ENCODE measurements around the gene PPP2R2C.

DNA sequence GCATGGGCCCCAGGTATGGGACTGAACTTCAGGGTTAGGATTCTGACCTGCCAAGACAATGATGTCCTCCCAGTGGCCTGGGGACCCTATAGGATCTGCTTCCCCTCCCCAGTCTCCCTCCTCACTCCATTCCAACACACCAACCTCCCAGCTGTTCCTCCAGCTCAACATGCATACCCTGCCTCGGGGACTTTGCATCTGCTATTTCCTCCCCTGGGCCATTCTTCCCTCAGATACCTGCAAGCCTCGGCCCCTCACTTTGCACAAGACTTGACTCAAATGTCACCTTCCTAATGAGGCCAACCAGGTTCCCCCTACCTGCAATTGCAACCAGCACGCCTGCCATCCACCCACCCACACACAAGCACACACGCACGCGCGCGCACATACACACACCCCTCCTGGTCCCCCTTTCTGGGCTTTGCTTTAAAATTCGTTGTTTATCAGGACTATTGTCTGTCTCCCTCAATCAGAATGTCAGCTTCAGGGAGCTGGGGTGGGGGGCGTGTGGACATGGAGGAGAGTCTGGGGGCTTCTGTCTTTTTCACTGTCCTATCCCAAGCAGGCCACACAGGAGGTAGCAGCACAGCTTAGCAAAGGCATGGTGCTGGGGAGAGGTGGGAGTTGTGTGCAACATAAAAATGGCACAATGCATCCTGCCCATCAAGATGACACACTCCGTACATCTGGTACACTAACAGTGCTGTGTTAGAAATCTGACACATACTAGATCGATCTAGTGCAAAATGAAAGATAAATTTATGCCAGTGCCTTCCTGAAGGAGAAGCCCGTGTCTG, 20.6 kb upstream of the PPP2R2C start:
- TF ChIP-seq, protein P1, sequence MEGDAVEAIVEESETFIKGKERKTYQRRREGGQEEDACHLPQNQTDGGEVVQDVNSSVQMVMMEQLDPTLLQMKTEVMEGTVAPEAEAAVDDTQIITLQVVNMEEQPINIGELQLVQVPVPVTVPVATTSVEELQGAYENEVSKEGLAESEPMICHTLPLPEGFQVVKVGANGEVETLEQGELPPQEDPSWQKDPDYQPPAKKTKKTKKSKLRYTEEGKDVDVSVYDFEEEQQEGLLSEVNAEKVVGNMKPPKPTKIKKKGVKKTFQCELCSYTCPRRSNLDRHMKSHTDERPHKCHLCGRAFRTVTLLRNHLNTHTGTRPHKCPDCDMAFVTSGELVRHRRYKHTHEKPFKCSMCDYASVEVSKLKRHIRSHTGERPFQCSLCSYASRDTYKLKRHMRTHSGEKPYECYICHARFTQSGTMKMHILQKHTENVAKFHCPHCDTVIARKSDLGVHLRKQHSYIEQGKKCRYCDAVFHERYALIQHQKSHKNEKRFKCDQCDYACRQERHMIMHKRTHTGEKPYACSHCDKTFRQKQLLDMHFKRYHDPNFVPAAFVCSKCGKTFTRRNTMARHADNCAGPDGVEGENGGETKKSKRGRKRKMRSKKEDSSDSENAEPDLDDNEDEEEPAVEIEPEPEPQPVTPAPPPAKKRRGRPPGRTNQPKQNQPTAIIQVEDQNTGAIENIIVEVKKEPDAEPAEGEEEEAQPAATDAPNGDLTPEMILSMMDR (IDR thresholded peaks at IDR 0.05) = no peak
- TF ChIP-seq POLR2A (IDR thresholded peaks at IDR 0.05) = no peak
